ENCODE data around the gene DISC1.

Gene DISC1

DNA sequence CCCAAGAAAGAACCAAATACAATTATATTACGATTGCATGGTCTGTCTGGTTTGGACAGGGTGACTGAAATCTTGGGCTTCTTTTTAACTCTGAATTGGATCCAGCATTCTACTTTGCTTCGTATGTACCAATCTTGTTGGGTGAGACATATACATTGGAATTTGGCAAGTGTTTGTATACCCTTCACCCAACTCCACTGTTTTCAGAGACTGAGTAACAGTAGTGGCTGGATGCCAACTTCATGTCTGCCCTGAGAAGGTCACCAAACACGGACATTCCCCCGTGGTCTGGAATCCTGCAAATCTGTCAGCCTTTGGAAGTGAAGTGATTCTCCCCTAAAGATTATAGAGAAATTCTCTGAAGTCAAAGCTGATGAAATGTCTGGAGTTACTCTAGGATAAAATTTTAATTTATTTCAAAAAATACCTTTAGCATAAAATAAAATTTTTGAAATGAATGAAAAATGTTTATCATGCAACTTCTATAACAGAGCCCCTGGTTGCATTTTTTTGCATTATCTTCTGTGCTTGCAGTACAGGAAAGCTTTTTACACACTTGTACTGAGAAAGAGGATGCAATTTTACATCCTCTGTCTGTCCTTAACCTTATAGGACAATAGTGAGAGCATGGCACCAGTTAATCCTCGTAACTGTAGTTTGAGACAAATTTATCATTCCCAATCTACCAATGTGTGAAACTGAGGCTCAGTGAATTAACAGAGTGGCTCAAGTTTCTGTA is 201.8 kb downstream of the DISC1 start:
- no peak for DNase-seq

DNA sequence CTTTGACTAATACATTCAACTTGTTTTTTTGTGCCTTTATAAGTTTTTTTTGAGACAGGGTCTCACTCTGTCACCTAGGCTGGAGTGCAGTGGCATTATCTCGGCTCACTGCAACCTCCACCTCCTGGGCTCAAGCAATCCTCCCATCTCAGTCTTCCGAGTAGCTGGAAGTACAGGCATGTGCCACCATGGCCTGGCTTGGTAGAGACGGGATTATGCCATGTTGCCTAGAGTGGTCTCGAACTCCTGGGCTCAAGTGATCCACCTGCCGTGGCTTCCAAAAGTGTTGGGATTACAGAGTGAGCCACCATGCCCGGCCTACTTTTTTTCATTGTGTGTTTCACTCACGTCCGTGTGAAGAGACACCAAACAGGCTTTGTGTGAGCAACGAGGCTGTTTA is 202.7 kb downstream of the DISC1 start:
- DNase-seq = no peak

DNA sequence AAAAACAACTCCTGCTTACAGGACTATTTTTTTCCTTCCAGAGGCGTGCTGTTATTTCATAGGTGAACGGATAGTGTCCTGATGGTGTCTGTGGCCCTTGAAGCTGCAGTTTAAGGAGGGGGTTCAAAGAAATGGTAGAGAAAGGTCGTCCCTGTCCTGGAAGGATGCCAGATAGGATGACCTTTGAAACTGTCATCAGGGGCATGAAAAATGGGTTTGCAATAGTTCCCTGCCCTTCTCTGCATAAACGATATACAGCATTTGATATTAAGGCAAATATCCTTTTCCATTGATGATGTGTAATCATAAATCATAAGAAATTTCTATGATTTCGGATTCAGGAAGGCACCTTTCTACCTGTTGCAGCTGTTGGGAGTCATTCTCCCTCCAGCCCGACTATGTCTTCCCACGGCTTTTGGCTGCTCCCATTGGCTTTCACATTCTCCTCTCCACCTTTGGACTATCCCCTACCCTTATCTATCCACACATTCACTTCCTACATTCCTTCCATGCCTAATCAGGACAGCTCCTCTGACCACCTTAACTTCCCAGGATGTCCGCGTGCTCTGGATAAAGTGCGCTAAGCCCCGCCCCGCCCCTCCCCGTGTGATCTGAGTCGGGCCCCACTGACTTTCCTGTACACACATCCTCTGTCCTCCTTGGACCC is 209.8 kb downstream of the DISC1 start:
- no peak for DNase-seq

DNA sequence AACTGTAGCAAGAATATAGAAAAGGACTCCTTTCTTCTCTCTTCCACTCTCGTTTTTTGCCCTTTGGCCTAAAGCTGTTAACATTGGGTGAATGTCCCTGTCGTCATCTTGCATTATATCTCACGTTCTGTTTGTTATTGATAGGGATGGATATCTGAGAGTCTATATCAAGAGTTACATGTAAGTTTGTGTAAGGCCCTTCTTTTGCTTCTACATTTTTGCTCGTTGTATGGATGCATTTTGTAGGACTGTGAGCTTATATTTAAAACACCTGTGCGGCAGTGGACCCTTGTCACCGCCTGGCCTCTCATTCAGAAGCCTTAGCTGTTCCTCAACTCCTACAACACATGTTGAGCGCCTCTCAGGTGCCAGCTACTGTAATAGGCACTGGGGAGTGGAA is 211.9 kb downstream of the DISC1 start:
- DNase-seq = no peak

DNA sequence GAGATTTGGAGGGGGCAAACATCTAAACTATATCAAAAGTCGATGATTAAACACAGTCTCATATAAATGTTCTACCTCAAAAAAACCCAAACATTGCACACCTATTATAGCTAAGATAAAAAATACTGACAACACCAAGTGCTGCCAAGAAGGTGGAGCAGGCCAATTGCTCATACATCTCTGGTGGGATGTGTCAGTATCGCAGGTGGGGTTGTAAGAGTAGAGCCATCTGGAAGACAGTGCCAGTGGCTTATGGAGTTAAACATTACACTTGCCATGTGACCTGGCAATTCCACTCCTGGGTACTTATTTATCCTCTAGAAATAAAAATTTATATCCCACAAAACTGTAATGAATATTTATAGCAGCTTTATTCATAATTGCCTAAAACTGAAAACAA is 213.4 kb downstream of the DISC1 start:
- no peak for DNase-seq

DNA sequence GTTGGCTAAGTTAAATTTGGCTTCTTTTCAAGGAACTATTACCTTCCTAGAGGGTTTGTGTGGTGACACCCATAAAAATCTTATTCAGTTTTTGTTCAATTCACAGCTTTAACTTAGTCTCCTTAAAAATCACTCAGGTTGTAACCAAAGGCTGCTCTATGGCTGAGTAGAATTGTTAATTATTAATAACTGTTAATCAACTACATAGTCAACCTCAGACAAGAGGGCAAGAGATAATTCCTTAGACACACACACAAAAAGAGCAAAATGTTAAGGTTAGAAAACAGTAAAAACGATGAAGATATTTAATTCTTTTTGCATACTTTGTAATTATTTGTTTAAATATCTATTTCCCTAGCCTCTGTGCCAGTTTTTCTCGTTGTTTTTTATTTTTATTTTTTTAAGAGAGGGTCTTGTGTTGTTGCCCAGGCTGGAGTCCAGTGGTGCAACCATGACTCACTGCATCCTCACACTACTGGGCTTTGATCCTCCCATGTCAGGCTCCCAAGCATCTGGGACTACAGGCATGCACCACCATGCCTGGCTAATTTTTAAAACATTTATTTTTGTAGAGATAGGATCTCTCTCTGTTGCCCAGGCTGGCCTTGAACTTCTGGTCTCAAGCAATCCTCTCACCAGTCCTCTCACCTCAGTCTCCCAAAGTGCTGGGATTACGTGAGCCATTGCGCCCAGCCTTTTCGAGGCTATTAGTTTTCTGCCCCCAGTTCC is 215.2 kb downstream of the DISC1 start:
- DNase-seq = no peak

DNA sequence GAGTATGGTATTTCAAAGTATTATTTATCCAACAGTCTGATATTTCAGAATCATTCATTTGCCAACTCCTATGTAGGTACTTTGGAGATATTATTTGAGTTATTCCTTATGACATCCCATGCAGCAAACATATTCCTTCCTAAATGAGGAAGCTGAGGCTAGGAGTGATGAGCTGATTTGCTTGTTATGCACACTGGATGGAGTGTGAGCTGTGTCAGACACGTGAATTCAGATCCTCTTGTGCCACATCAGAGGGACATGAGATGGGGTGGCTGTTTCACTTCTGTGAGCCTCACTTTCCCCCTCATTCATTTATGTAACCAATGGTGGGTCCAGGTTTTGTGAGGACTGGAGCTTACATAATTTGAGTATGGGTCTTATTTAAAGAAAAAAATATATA is 215.9 kb downstream of the DISC1 start:
- no peak for DNase-seq

DNA sequence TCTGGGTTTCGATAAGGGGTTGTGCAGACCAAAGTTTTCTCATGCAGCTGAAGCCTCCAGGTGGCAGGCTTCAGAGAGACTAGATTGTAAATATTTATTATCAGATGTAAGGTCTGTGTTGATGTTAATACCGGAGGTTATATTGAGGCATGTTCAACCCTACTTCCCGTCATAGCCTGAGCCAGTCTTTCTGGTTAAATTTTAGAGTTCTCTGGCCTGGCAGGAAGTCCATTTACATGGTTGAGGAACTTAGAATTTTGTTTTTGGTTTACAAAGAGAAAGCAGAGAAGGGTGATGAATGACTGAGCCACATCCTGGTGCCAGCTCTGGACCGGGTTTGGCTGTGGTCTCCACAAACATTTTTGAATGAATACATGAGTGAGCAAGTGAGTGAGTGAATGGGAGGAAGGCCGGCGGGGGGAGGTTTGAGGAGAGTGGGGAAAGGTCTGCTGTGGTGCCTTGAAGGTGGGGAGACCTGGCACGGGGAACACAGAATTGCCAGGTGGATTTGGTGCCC is 218.5 kb downstream of the DISC1 start:
- DNase-seq = no peak

DNA sequence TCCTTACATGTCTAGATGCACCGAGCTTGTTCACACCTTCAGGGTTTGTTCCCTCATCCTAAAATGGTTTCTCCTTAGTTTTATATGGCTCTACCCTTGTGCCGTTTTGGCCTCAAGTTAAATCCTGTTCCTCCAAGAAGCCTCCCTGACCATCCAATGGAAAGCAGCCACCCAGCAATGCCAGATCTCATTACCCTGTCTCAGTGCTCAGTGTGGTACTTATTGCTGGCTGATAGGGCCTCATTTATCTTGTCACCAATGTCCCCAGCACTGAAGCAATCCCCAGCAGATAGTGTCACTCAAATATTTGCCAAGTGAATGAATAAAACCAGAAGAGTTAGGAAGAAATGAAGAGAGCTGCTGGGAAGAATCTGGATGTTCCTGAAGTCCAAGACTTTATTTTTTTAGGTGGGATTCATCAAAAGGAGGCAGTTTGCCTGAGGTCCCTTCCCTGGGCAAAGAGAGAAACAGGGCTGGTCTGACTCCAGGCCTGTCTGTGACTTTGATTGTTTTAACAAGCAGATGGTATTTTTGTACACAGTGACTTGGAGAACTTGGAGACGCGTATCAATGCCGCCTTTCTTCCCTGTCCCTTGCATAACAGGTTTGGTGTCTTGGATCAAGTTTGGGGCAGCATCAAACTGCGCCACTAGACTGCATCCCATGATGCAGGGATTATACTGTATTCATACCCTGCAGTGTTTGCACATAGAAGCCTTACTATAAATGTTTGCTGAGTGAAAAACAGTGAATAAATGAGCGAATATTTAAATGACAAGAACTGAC is 221.2 kb downstream of the DISC1 start:
- DNase-seq = no peak

DNA sequence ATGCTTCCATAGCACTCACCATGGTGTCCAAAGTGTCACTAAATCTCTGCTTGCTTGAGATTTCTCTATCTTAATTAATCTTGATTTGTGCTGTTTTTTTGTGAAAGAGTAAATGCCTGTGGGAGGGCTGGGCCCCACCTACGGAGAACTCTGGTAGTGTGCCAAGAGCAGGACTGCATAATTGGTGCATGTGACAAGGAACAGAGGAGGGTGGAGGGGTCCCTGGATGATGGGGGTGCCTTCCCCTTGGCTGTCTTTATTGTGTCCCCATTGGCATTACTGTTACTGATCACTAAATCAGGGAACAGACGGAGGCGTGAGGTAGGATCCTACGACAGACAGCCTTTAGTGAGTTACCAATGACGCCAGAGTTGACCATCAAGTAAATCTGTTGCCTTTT is 223.4 kb downstream of the DISC1 start:
- DNase-seq = no peak

DNA sequence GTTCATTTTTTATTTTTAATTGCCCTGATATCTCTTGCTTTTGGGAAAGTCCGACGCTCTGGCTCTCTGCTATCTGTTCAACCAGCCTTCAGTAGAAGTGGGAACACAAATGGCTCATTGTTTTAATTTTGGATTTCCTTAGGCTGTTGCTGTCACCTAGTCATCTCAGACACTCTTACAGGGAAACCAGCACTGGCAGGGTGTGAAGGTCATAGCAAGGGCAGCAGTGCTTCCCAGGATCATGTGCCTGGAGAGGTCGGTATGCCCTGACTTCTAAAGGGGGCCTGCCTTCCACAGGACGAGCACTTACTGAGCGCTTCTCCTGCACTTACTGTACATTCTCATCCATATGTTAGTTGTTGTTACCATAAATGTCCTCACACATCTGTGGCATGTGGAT is 224.2 kb downstream of the DISC1 start:
- DNase-seq = no peak

DNA sequence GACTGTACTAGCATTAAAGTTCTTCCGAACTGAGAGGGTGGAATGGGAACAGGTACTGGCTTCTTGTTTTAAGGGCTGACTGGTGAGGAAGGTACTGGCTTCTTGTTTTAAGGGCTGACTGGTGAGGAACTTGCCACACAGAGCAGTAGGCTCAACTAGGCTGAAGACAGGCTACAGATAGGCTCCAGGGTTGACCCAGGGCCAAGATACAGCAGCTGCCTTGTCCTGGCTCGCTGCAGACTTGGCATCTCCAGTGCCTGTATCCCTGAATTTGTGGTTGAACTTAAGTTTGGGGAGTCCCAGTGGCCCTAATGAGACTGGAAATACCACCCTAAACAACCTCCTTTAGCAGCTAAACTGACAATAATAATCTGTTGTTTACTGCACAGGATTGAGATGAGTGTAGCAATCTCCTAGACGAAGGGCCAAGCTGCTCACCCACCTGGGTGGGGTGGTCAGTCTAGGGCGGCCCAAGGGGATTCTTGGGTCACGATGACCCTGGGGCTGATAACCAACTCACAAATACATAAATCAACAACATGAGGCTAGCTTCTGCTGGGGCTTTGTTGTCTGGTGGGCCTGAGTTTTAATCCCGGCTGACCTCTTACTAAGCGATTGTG is 227.1 kb downstream of the DISC1 start:
- DNase-seq = no peak

DNA sequence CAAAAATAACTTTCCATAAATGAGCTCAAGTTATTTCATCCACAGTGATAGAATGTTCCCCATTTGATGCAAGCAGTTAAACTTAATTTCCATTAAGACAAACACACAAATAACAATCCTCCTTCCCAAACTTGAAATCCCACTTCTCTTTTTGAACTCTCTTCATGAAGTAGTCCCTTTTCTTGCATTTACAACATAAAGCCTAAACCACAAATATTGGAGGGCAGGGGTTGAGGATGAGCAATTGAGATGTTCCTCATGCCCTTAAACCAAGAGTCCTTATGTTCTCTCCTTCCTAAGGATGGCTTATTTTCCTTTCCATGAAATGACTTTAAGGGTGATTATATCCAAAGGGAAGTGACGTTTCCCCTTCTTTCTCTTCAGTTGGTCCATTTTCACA is 228.8 kb downstream of the DISC1 start:
- no peak for DNase-seq

DNA sequence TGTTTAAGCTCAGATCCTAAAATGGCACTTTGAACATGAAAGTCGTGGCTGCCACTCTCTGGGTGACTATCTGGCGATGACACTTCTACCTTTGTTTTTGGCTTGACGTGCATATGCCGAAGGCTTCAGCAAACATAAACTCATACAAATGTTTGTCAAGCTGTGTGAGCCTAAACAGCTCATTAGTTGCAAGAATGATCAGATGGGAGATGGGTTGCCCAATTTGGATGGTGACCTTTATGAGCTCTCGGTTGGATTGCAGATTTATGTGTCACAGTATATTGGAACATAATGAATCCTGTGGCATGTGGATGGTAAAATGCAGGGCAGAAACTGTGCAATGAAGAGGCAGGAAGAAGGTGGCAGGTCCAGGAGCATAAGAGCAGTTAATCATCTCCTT is 229.3 kb downstream of the DISC1 start:
- no peak for DNase-seq

DNA sequence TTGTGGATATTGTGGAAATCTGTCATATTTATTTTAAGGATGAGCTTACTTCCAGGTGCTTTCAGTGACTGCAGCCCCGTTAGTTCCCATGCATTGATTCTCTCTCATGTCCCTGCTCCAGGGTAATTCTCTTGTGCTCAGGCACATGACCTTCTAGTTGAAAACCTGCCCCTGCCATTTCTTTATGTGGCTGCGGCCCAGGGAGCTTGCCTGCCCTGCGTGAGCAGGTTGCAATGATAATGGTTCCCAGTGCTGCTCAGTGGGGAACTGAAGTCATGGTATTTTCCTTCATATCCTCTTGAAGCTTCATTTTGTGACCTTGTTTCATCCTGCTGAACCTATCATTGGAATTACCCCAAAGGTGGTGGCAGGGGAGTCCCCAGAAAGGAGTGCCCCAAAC is 229.8 kb downstream of the DISC1 start:
- DNase-seq = no peak

DNA sequence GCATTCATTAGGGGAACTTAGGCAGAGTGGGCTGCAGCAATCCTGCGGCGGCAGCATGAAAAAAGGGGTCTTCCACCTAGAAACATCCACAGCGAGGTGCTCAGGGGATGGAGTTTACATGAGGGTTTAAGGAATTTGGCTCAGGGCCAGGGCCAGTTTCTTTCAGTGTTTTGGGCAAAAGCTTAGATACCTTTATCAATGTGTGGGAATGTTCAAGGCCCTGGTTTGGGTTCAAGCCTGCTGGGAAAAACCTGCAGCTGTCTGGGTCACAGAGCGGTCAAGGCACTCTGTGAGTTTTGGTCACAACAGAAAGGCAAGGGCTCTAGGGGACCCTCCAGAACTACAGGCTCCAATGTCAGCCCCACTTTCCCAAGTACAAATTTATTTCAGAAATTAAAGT is 230.3 kb downstream of the DISC1 start:
- no peak for DNase-seq

DNA sequence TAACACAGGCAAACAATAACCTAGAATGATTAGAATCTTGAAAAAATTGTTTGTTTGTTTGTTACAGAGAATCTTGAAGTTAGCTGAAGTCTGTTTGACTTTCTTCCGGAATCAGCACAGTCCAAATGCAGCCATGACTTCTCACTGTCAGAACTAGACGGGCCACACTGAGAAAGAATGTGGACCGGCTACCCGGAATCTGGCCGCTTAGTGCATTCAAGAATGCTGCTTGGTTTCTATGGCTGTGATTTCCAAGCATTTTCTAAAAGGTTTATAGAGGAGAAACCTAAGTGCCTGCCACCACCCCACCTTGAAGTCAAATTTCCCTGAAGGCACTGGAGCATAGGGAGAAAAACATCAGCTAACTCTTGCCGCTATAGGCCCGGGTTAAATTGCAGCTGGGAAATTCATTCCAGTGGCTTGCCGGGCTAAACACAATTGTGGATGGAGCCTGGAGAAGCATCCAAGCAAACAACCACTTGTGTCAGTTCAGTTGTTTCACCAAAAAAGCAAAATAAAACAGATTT is 231.1 kb downstream of the DISC1 start:
- DNase-seq = no peak

DNA sequence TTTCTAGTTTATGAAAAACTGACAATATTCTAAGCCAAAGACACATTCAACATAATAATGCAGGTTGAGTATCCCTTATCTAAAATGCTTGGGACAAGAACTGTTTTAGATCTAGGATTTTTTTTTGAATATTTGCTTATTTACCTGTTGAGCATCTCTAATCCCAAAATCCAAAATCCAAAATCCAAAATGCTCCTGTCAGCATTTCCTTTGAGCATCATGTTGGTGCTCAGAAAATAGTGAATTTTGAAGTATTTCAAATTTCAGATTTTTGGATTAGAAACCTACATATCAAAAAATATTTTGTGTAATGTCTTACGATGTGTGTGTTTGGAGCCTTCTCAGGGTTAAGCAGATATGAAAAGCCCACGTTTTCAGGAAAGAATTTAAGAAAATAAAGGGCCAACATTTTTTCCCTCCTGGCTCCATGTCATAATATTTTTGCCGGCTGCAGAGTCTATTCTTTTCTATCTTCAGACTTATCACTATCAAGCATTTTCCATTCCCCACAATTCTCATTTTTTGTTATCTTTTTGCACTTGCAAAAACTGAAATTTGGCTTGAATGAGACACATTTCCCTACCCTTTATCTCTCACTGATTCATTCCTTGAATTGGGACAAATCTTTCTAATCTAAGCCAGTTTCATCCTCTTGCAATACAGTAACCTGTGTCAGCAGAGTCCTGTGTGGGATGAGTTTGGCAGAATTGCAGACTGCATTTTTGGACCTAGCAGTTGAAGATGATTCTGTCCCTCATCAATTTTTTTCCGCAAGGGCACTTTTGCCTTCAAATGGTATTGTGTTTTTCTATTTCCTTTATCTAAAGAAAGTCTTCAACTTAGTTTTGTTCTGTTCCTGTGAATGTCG is 233.9 kb downstream of the DISC1 start:
- no peak for DNase-seq

DNA sequence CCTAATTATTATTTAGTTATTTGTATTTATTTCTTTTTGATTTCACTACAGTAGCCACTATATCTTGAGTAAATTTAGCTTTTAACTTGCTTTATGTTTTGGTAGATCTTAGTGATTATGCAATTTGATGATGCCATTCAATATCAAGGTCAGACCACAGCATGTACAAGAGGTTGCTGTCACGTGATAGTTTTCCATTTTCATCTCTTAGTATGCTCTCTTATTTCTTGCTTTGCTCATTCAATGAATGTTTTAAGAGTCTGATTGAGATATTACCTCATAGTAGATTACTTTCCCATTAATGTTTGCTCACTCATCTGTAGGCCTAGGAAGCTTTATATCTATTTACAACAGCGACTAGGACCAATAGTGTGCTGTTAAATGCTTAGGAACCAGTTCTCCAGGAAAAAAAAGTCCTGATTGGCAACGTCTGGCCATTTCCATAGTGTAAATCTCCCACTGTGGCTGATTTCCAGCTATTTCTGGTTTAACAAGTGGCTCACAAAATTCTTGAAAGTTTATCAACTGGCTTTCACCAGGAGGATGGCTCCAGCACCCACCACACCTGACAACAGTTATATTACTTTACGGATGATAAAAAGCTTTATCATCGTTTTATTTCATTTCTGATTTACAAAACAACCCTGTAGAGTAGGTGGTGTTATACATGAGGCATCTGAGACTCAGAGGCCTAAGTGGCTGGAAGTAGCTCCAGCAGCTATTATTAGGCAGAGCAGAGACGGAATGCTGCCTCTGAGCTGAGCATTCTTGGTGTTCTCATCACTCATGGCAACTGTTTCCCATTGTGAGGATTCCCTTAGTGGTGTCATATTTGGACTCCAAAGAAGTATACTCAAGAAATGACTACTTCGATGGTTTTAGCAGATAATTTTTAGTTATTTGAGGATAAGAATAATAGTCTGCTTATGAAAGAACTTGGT is 235.2 kb downstream of the DISC1 start:
- no peak for DNase-seq

DNA sequence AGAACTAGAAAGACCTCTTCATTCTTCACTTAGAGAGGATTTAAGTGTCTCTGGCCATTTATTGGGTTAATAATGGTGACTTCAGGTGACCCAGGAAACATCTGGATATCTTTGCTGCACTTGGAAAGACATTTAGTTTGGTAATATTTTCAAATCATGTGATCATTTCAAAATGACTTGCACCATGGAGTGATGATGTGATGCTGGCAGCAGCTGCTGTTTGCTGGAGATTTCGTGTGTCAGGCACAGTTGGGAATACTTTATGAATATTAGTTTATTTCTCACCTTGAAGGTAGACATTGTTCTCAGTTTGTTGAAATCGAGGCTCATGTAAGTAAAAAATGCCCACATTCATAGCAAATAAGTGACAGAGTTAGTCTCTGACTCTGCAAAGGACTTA is 236.0 kb downstream of the DISC1 start:
- DNase-seq = no peak

All from NCI-H2029 treated with DMSO at 0.1 percent for 48 hours (cell line).